ENCODE measurements around the gene CACNA2D2.

The CACNA2D2 gene

GRCh38 chr3:50331364-50331907, 172.0 kb downstream of the CACNA2D2 start:
- DNase-seq (ENCODE audit: low spot score) = no peak
- TF ChIP-seq, protein P1, sequence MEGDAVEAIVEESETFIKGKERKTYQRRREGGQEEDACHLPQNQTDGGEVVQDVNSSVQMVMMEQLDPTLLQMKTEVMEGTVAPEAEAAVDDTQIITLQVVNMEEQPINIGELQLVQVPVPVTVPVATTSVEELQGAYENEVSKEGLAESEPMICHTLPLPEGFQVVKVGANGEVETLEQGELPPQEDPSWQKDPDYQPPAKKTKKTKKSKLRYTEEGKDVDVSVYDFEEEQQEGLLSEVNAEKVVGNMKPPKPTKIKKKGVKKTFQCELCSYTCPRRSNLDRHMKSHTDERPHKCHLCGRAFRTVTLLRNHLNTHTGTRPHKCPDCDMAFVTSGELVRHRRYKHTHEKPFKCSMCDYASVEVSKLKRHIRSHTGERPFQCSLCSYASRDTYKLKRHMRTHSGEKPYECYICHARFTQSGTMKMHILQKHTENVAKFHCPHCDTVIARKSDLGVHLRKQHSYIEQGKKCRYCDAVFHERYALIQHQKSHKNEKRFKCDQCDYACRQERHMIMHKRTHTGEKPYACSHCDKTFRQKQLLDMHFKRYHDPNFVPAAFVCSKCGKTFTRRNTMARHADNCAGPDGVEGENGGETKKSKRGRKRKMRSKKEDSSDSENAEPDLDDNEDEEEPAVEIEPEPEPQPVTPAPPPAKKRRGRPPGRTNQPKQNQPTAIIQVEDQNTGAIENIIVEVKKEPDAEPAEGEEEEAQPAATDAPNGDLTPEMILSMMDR (IDR thresholded peaks at IDR 0.05; ENCODE audit: borderline replicate concordance, control extremely low read depth, extremely low read depth, insufficient read depth, missing control alignments) = no peak
- in situ Hi-C loops (cut with MboI; ENCODE audit: low sequenced_read_pairs, unreplicated experiment) = no loop called here

DNA sequence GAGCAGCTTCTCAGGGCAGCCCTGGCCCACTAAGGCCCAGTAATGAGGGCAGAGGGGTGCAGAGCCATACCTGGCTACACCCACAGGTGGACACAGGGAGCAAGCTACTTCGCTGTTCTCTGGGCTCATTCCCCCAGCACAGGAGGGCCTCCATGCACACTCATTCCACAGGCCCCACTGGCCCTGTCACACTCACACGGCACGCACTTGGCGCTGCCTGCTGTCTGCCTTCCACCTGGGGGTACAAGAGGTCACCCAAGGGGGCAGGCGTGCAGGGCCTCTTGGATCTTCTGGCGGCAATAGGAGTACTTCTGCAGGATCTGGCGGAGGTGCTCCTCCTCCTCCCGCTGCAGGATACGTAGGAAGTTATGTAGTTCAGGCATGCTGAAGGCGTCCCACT, 173.1 kb downstream of the CACNA2D2 start:
- TF ChIP-seq, protein P1 (IDR thresholded peaks at IDR 0.05; ENCODE audit: borderline replicate concordance, control extremely low read depth, extremely low read depth, insufficient read depth, missing control alignments) = no peak
- in situ Hi-C loops (cut with MboI; ENCODE audit: low sequenced_read_pairs, unreplicated experiment) = no loop called here
- DNase-seq (ENCODE audit: low spot score) = no peak

DNA sequence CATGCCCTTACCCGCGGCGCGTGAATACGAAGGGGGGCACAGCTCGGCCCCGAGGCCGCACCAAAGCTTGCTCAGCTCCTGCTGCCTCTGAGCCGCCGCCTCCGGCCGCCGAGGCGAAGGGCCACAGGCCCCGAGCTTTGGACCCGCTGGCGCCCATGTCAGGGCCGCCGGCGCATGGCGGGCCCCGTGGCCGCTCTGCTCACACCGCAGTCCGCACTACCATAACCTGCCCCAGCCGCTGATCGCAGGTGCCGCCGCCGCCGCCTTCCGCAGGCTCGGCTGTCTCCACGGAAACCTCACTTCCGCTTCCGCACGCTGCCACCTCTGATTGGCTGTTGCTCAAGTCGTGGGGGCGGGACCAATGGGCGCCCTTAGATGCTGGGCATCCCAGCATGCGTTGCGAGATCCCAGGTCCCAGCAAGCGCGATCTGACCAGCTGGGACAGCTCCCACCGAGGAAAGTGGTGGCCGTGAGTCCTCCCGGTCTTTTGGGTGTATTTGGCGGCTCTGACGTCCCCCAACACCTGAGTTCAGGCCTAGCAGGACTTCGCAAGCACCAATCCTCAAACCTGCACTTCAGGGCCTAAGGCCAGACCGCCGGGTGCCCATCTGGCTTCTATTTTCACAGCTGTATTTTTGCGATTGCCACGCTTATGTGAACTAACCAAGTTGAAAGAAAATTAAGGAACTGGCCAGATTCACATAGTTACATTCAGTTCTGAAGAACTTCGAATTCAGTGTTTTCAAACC, 175.3 kb downstream of the CACNA2D2 start, which contains the start of gene TUSC2:
TSS of gene TUSC2 (minus strand) at position 281 of the 749 bp plus-strand sequence. CDS start at position 157, 124 bp downstream.
- in situ Hi-C loops (cut with MboI; ENCODE audit: low sequenced_read_pairs, unreplicated experiment) = no loop called here
- TF ChIP-seq, protein P1 (IDR thresholded peaks at IDR 0.05; ENCODE audit: borderline replicate concordance, control extremely low read depth, extremely low read depth, insufficient read depth, missing control alignments) = no peak

GRCh38 chr3:50327129-50327528, 176.3 kb downstream of the CACNA2D2 start:
- TF ChIP-seq, protein P1 (IDR thresholded peaks at IDR 0.05; ENCODE audit: borderline replicate concordance, control extremely low read depth, extremely low read depth, insufficient read depth, missing control alignments) = no peak
- DNase-seq (ENCODE audit: low spot score) = no peak
- in situ Hi-C loops (cut with MboI; ENCODE audit: low sequenced_read_pairs, unreplicated experiment) = no loop called here

More for the DNA sequence above, 175.3 kb downstream of the CACNA2D2 start, which contains the start of gene TUSC2:
- DNase-seq (ENCODE audit: low spot score) = peak; percentile 98

- DNase-seq (ENCODE audit: low spot score) = no peak
- in situ Hi-C loops (cut with MboI; ENCODE audit: low sequenced_read_pairs, unreplicated experiment) = no loop called here
- TF ChIP-seq, protein P1 (IDR thresholded peaks at IDR 0.05; ENCODE audit: borderline replicate concordance, control extremely low read depth, extremely low read depth, insufficient read depth, missing control alignments) = no peak
Observed at GRCh38 chr3:50326182-50326541, 177.3 kb downstream of the CACNA2D2 start.

DNA sequence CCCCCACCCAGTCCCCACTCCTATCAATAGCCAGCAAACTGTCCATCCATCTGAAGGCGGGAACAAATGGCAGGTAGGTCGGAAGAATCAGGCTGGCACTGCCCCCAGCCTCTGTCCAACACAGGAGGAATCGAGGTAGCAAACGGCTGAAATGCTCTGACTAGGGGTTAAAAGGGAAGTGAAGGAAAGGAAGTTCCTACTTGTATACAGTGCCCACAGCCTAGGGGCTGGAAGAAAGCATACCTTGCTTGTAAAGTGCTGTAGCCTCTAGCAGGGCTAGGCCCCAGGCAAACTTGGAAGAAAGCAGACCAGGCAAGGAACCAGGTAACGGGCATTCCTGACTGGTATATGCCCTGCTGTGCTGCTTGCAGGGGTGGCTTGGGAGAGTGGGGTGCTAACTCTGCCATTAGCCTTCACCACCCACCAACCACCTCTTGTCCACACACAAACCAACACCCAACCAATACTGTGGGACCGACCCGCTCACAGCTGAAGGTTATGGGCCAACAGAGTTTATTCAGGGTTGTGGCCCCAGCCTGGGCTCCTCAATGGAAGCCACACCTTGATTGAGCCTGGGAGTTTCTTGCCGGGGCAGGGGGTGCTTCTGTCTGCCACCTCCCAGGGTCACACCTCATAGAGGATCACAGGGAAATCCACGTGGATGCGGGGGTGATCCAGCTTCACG, 177.8 kb downstream of the CACNA2D2 start:
- in situ Hi-C loops (cut with MboI; ENCODE audit: low sequenced_read_pairs, unreplicated experiment) = no loop called here
- TF ChIP-seq, protein P1 (IDR thresholded peaks at IDR 0.05; ENCODE audit: borderline replicate concordance, control extremely low read depth, extremely low read depth, insufficient read depth, missing control alignments) = no peak
- DNase-seq (ENCODE audit: low spot score) = no peak
